ENCODE data around the gene C16orf89.

GRCh38 chr16:5073279-5073629 lies 7.5 kb upstream of the C16orf89 start:
- TF ChIP-seq CTCF (IDR thresholded peaks at IDR 0.05) (no peak), NFE2L1 (CRISPR knock-in tag; IDR thresholded peaks at IDR 0.05) (no peak), MAX (CRISPR knock-in tag; IDR thresholded peaks at IDR 0.05) (no peak), NR3C1 (CRISPR knock-in tag; conservative IDR thresholded peaks at IDR 0.05; ENCODE audit: low read depth) (no peak), TEAD4 (CRISPR knock-in tag; IDR thresholded peaks at IDR 0.05) (no peak), E2F5 (CRISPR knock-in tag; IDR thresholded peaks at IDR 0.05) (no peak), ZNF396 (CRISPR knock-in tag; IDR thresholded peaks at IDR 0.05; ENCODE audit: borderline replicate concordance) (no peak), NFYB (CRISPR knock-in tag; conservative IDR thresholded peaks at IDR 0.05; ENCODE audit: low read depth) (no peak), NR1H2 (CRISPR knock-in tag; IDR thresholded peaks at IDR 0.05) (no peak), FOXJ3 (CRISPR knock-in tag; IDR thresholded peaks at IDR 0.05; ENCODE audit: borderline replicate concordance) (no peak), ZNF281 (CRISPR knock-in tag; IDR thresholded peaks at IDR 0.05) (no peak), E2F1 (CRISPR knock-in tag; IDR thresholded peaks at IDR 0.05) (no peak)

Measured in WTC11 (cell line).